ENCODE measurements around the gene RPS6KA5.

GRCh38 chr14:90815822-90816662 lies 244.4 kb downstream of the RPS6KA5 start, which contains the start of gene TTC7B:
- TF ChIP-seq CTCF (IDR thresholded peaks at IDR 0.05), result peak; percentile 75
- no peak for TF ChIP-seq ZFX (IDR thresholded peaks at IDR 0.05; ENCODE audit: borderline replicate concordance)
